GM18505 (cell line): ENCODE data around the gene PFAS.
"Not testable (repeated sequence)": the region's sequence is repeated elsewhere in the genome, so short reads cannot be mapped to it uniquely, and the experiment has no call there.

ENCODE experiments used
- ATAC-seq: cut with Tn5 transposase; IDR thresholded peaks from one replicate; pipeline ENCODE4 v1.9.1; 2021; ENCODE audit not compliant: unreplicated experiment
- POLR2A ChIP-seq: IDR thresholded peaks from 4 replicates; pipeline ENCODE4 v1.6.1; 2011; ENCODE audit warnings: borderline replicate concordance; ENCODE audit not compliant: insufficient read depth, insufficient read length; ENCODE audit errors: extremely low read depth

The PFAS gene

GRCh38 chr17:8237175-8237574 is 11.9 kb upstream of the PFAS start:
- ATAC-seq: no peak
- no peak for TF ChIP-seq POLR2A

GRCh38 chr17:8237886-8238285 is 11.2 kb upstream of the PFAS start:
- no peak for ATAC-seq
- TF ChIP-seq POLR2A: no peak

- no peak for ATAC-seq
- TF ChIP-seq POLR2A: no peak
Measured at GRCh38 chr17:8243827-8244226, 5.3 kb upstream of the PFAS start.

- no peak for ATAC-seq
- no peak for TF ChIP-seq POLR2A
Measured at GRCh38 chr17:8244768-8245167, 4.3 kb upstream of the PFAS start.

GRCh38 chr17:8249621-8250500 is 772 bp downstream of the PFAS start:
- no peak for ATAC-seq

GRCh38 chr17:8251411-8251810 is 2.3 kb downstream of the PFAS start:
- ATAC-seq: not testable (repeated sequence)

More at GRCh38 chr17:8249621-8250500, 772 bp downstream of the PFAS start:
- no peak for TF ChIP-seq POLR2A

- TF ChIP-seq POLR2A: no peak
Measured at GRCh38 chr17:8253801-8254200, 4.7 kb downstream of the PFAS start.

GRCh38 chr17:8254881-8255280 is 5.8 kb downstream of the PFAS start:
- no peak for ATAC-seq
- no peak for TF ChIP-seq POLR2A

More at GRCh38 chr17:8253801-8254200, 4.7 kb downstream of the PFAS start:
- ATAC-seq: no peak

- no peak for TF ChIP-seq POLR2A
- ATAC-seq: no peak
Measured at GRCh38 chr17:8255499-8255898, 6.4 kb downstream of the PFAS start.

- ATAC-seq: no peak
- TF ChIP-seq POLR2A: no peak
Measured at GRCh38 chr17:8256291-8256690, 7.2 kb downstream of the PFAS start.

- no peak for ATAC-seq
- TF ChIP-seq POLR2A: no peak
Measured at GRCh38 chr17:8256691-8257090, 7.6 kb downstream of the PFAS start.

- no peak for TF ChIP-seq POLR2A
- ATAC-seq: no peak
Measured at GRCh38 chr17:8257801-8258200, 8.7 kb downstream of the PFAS start.

GRCh38 chr17:8264320-8264719 is 15.2 kb downstream of the PFAS start:
- no peak for ATAC-seq
- TF ChIP-seq POLR2A: no peak

- ATAC-seq: no peak
- no peak for TF ChIP-seq POLR2A
Measured at GRCh38 chr17:8264836-8265542, 15.9 kb downstream of the PFAS start.
